AG09319 (cell line): ENCODE data around the gene FRY.

Source experiments
- DNase-seq: peaks from one replicate; pipeline ENCODE4 v3.0.0-alpha.2; 2010; ENCODE audit warnings: low read depth; ENCODE audit errors: extremely low read depth
- CTCF ChIP-seq: IDR thresholded peaks from 2 replicates; pipeline ENCODE4 v1.5.1; 2011; ENCODE audit warnings: low read depth, mild to moderate bottlenecking, inconsistent platforms, low read length, moderate library complexity

The FRY gene

GRCh38 chr13:32125751-32126150 is 94.2 kb downstream of the FRY start:
- no peak for TF ChIP-seq CTCF
- DNase-seq = no peak

- no peak for DNase-seq
- no peak for TF ChIP-seq CTCF
Observed at GRCh38 chr13:32126278-32126677, 94.7 kb downstream of the FRY start.

GRCh38 chr13:32126756-32127155 is 95.2 kb downstream of the FRY start:
- no peak for DNase-seq
- no peak for TF ChIP-seq CTCF

GRCh38 chr13:32127691-32128090 is 96.1 kb downstream of the FRY start:
- DNase-seq = no peak
- TF ChIP-seq CTCF = no peak

- no peak for DNase-seq
- no peak for TF ChIP-seq CTCF
Observed at GRCh38 chr13:32134241-32135055, 102.9 kb downstream of the FRY start.

GRCh38 chr13:32135056-32135390 is 103.4 kb downstream of the FRY start:
- no peak for DNase-seq
- no peak for TF ChIP-seq CTCF

- no peak for TF ChIP-seq CTCF
- no peak for DNase-seq
Observed at GRCh38 chr13:32135655-32136054, 104.1 kb downstream of the FRY start.
